HEK293 (cell line): Measurements from ENCODE around the gene PPDPF.

Experiments
- HOXA7 ChIP-seq: sonication (generic); formaldehyde crosslinking; IDR thresholded peaks from 2 replicates; pipeline ENCODE4 v1.8.1; 2022; ENCODE audit warnings: missing genetic modification reagents, borderline replicate concordance
- IKZF3 ChIP-seq: fragments of 450-650 bp; IDR thresholded peaks from 2 replicates; pipeline ENCODE4 v1.5.0; 2018; ENCODE audit warnings: missing biosample characterization, mild to moderate bottlenecking, missing genetic modification characterization, moderate library complexity
- MZF1 ChIP-seq: fragments of 450-650 bp; formaldehyde crosslinking; IDR thresholded peaks from 2 replicates; pipeline ENCODE4 v1.5.1; 2017; ENCODE audit warnings: missing biosample characterization, missing genetic modification characterization, borderline replicate concordance
- SP7 ChIP-seq: fragments of 450-650 bp; formaldehyde crosslinking; IDR thresholded peaks from 2 replicates; pipeline ENCODE4 v1.5.1; 2016; ENCODE audit warnings: missing biosample characterization, missing genetic modification characterization
- ZBTB1 ChIP-seq: fragments of 450-650 bp; formaldehyde crosslinking; IDR thresholded peaks from 2 replicates; pipeline ENCODE4 v1.5.1; 2016; ENCODE audit warnings: missing biosample characterization, missing genetic modification characterization
- ZBTB7A ChIP-seq: fragments of 450-650 bp; formaldehyde crosslinking; IDR thresholded peaks from 2 replicates; pipeline ENCODE4 v1.5.1; 2016; ENCODE audit warnings: low read depth, missing biosample characterization, missing genetic modification characterization
- ZNF146 ChIP-seq: fragments of 450-650 bp; formaldehyde crosslinking; IDR thresholded peaks from 2 replicates; pipeline ENCODE4 v1.5.1; 2016; ENCODE audit warnings: missing biosample characterization, missing genetic modification characterization
- ZNF24 ChIP-seq: fragments of 450-650 bp; formaldehyde crosslinking; IDR thresholded peaks from 2 replicates; pipeline ENCODE4 v1.5.1; 2016; ENCODE audit warnings: missing biosample characterization, missing genetic modification characterization
- ZNF266 ChIP-seq: fragments of 450-650 bp; formaldehyde crosslinking; IDR thresholded peaks from 2 replicates; pipeline ENCODE4 v1.5.1; 2016; ENCODE audit warnings: missing biosample characterization, missing genetic modification characterization, low read depth
- ZNF335 ChIP-seq: fragments of 450-650 bp; formaldehyde crosslinking; conservative IDR thresholded peaks from 2 replicates; pipeline ENCODE4 v1.5.1; 2016; ENCODE audit warnings: missing biosample characterization, missing genetic modification characterization
- ZNF350 ChIP-seq: fragments of 450-650 bp; formaldehyde crosslinking; IDR thresholded peaks from 2 replicates; pipeline ENCODE4 v1.5.0; 2017; ENCODE audit warnings: missing biosample characterization, mild to moderate bottlenecking, missing genetic modification characterization
- ZNF391 ChIP-seq: fragments of 450-650 bp; formaldehyde crosslinking; IDR thresholded peaks from 2 replicates; pipeline ENCODE4 v1.5.1; 2016; ENCODE audit warnings: low read depth, missing biosample characterization, missing genetic modification characterization, borderline replicate concordance
- ZNF530 ChIP-seq: fragments of 450-650 bp; formaldehyde crosslinking; IDR thresholded peaks from 2 replicates; pipeline ENCODE4 v1.5.1; 2016; ENCODE audit warnings: low read depth, missing biosample characterization, missing genetic modification characterization
- ZNF777 ChIP-seq: fragments of 450-650 bp; formaldehyde crosslinking; IDR thresholded peaks from 2 replicates; pipeline ENCODE4 v1.5.1; 2017; ENCODE audit warnings: missing biosample characterization, missing genetic modification characterization, borderline replicate concordance
- ZSCAN23 ChIP-seq: fragments of 450-650 bp; formaldehyde crosslinking; IDR thresholded peaks from 2 replicates; pipeline ENCODE4 v1.5.1; 2016; ENCODE audit warnings: missing biosample characterization, missing genetic modification characterization
- TF ChIP-seq, protein P1 (sequence below): fragments of 450-650 bp; formaldehyde crosslinking; IDR thresholded peaks from 2 replicates; pipeline ENCODE4 v1.5.1; 2016; ENCODE audit warnings: missing biosample characterization, missing genetic modification characterization
- TF ChIP-seq, protein P2 (sequence below): fragments of 450-650 bp; formaldehyde crosslinking; IDR thresholded peaks from 2 replicates; pipeline ENCODE4 v1.5.1; 2016; ENCODE audit warnings: missing biosample characterization, missing genetic modification characterization
- TF ChIP-seq, protein P3 (sequence below): fragments of 450-650 bp; formaldehyde crosslinking; IDR thresholded peaks from 2 replicates; pipeline ENCODE4 v1.5.1; 2016; ENCODE audit warnings: missing biosample characterization, missing genetic modification characterization
- TF ChIP-seq, protein P4 (sequence below): fragments of 450-650 bp; formaldehyde crosslinking; IDR thresholded peaks from 2 replicates; pipeline ENCODE4; 2016; ENCODE audit warnings: missing biosample characterization, missing genetic modification characterization
- TF ChIP-seq, protein P5 (sequence below): fragments of 450-650 bp; formaldehyde crosslinking; IDR thresholded peaks from 2 replicates; pipeline ENCODE4 v1.5.1; 2017; ENCODE audit warnings: missing biosample characterization, missing genetic modification characterization
- TF ChIP-seq, protein P6 (sequence below): fragments of 450-650 bp; formaldehyde crosslinking; IDR thresholded peaks from 2 replicates; pipeline ENCODE4 v1.5.1; 2016; ENCODE audit warnings: missing biosample characterization, missing genetic modification characterization
- TF ChIP-seq, protein P7 (sequence below): fragments of 450-650 bp; formaldehyde crosslinking; conservative IDR thresholded peaks from 2 replicates; pipeline ENCODE4 v1.5.1; 2016; ENCODE audit warnings: low read depth, missing biosample characterization, missing genetic modification characterization
- TF ChIP-seq, protein P8 (sequence below): fragments of 450-650 bp; formaldehyde crosslinking; optimal IDR thresholded peaks from 2 replicates; pipeline ENCODE3; 2016; ENCODE audit warnings: missing biosample characterization, mild to moderate bottlenecking, missing genetic modification characterization

Gene PPDPF

DNA sequence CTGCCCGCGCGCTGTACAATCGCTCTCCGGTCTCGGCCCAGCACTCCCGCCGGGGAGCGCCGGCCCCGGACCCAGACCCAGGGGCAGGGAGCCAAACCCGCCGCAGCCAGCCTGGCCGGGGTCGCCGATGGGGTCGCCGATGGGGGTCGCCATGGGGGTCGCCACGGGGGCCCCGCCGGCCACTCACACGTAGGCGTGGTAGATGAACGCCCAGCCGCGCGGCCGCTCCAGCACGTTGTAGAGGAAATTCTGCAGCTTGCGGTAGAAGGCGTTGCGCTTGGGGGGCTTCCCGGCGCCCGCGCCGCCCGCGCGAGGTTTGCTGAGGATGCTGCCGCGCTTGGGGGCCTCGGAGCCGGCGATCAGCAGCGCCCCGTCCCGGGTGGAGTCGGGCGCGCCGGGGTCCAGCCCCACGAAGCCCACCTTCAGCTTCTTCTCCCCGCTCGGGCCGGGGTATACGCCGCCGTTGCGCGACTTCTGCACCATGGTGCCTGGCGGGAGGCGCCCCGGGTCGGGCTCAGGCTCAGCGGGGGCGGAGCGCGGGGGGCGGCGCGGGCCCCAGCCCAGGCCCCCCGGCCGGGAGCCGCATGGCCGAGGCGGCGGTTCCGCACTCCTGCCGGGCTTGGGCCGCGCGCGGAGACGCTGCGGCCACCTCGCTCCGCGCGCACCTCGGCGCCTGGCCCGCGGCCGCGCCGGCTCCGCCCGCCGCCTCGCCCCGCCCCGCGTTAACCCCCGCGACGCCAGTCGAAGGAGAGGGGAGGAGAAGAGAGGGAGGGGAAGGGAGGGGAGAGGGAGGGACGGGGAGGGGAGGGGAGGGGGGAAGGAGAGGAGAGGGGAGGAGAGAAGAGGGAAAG is 48.4 kb upstream of the PPDPF start, which contains the start of gene KCNQ2 (continued):
- TF ChIP-seq ZNF777 (tag by site-specific recombination) (no peak), ZBTB7A (tag by site-specific recombination) (peak; percentile 83; the same call in 1 of the 2 replicates), ZNF24 (tag by site-specific recombination) (no peak), IKZF3 (tag by site-specific recombination) (no peak), ZNF146 (tag by site-specific recombination) (no peak), ZNF530 (tag by site-specific recombination) (no peak), ZBTB1 (tag by site-specific recombination) (no peak), MZF1 (no peak), ZNF266 (no peak), ZNF335 (tag by site-specific recombination) (peak; percentile 40; the same call in 1 of the 2 replicates), ZNF391 (no peak), SP7 (no peak), ZNF350 (no peak), ZSCAN23 (tag by site-specific recombination) (no peak), HOXA7 (no peak)
- TF ChIP-seq, protein P1, sequence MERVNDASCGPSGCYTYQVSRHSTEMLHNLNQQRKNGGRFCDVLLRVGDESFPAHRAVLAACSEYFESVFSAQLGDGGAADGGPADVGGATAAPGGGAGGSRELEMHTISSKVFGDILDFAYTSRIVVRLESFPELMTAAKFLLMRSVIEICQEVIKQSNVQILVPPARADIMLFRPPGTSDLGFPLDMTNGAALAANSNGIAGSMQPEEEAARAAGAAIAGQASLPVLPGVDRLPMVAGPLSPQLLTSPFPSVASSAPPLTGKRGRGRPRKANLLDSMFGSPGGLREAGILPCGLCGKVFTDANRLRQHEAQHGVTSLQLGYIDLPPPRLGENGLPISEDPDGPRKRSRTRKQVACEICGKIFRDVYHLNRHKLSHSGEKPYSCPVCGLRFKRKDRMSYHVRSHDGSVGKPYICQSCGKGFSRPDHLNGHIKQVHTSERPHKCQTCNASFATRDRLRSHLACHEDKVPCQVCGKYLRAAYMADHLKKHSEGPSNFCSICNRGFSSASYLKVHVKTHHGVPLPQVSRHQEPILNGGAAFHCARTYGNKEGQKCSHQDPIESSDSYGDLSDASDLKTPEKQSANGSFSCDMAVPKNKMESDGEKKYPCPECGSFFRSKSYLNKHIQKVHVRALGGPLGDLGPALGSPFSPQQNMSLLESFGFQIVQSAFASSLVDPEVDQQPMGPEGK: no peak
- TF ChIP-seq, protein P2, sequence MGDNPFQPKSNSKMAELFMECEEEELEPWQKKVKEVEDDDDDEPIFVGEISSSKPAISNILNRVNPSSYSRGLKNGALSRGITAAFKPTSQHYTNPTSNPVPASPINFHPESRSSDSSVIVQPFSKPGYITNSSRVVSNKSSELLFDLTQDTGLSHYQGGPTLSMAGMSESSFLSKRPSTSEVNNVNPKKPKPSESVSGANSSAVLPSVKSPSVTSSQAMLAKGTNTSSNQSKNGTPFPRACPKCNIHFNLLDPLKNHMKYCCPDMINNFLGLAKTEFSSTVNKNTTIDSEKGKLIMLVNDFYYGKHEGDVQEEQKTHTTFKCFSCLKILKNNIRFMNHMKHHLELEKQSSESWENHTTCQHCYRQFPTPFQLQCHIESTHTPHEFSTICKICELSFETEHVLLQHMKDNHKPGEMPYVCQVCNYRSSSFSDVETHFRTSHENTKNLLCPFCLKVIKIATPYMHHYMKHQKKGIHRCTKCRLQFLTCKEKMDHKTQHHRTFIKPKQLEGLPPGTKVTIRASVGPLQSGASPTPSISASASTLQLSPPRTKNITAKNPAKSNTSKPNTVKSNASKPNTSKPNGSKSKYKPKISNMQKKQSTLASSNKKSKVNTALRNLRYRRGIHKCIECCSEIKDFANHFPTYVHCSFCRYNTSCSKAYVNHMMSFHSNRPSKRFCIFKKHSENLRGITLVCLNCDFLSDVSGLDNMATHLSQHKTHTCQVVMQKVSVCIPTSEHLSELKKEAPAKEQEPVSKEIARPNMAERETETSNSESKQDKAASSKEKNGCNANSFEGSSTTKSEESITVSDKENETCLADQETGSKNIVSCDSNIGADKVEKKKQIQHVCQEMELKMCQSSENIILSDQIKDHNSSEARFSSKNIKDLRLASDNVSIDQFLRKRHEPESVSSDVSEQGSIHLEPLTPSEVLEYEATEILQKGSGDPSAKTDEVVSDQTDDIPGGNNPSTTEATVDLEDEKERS (tag by site-specific recombination): no peak
- TF ChIP-seq, protein P3, sequence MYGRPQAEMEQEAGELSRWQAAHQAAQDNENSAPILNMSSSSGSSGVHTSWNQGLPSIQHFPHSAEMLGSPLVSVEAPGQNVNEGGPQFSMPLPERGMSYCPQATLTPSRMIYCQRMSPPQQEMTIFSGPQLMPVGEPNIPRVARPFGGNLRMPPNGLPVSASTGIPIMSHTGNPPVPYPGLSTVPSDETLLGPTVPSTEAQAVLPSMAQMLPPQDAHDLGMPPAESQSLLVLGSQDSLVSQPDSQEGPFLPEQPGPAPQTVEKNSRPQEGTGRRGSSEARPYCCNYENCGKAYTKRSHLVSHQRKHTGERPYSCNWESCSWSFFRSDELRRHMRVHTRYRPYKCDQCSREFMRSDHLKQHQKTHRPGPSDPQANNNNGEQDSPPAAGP (tag by site-specific recombination): no peak
- TF ChIP-seq, protein P4, sequence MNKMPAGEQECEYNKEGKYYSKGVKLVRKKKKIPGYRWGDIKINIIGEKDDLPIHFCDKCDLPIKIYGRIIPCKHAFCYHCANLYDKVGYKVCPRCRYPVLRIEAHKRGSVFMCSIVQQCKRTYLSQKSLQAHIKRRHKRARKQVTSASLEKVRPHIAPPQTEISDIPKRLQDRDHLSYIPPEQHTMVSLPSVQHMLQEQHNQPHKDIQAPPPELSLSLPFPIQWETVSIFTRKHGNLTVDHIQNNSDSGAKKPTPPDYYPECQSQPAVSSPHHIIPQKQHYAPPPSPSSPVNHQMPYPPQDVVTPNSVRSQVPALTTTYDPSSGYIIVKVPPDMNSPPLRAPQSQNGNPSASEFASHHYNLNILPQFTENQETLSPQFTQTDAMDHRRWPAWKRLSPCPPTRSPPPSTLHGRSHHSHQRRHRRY: no peak
- TF ChIP-seq, protein P5, sequence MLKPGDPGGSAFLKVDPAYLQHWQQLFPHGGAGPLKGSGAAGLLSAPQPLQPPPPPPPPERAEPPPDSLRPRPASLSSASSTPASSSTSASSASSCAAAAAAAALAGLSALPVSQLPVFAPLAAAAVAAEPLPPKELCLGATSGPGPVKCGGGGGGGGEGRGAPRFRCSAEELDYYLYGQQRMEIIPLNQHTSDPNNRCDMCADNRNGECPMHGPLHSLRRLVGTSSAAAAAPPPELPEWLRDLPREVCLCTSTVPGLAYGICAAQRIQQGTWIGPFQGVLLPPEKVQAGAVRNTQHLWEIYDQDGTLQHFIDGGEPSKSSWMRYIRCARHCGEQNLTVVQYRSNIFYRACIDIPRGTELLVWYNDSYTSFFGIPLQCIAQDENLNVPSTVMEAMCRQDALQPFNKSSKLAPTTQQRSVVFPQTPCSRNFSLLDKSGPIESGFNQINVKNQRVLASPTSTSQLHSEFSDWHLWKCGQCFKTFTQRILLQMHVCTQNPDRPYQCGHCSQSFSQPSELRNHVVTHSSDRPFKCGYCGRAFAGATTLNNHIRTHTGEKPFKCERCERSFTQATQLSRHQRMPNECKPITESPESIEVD (tag by site-specific recombination): no peak
- TF ChIP-seq, protein P6, sequence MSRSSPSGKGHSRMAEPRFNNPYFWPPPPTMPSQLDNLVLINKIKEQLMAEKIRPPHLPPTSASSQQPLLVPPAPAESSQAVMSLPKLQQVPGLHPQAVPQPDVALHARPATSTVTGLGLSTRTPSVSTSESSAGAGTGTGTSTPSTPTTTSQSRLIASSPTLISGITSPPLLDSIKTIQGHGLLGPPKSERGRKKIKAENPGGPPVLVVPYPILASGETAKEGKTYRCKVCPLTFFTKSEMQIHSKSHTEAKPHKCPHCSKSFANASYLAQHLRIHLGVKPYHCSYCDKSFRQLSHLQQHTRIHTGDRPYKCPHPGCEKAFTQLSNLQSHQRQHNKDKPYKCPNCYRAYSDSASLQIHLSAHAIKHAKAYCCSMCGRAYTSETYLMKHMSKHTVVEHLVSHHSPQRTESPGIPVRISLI (tag by site-specific recombination): no peak
- TF ChIP-seq, protein P7, sequence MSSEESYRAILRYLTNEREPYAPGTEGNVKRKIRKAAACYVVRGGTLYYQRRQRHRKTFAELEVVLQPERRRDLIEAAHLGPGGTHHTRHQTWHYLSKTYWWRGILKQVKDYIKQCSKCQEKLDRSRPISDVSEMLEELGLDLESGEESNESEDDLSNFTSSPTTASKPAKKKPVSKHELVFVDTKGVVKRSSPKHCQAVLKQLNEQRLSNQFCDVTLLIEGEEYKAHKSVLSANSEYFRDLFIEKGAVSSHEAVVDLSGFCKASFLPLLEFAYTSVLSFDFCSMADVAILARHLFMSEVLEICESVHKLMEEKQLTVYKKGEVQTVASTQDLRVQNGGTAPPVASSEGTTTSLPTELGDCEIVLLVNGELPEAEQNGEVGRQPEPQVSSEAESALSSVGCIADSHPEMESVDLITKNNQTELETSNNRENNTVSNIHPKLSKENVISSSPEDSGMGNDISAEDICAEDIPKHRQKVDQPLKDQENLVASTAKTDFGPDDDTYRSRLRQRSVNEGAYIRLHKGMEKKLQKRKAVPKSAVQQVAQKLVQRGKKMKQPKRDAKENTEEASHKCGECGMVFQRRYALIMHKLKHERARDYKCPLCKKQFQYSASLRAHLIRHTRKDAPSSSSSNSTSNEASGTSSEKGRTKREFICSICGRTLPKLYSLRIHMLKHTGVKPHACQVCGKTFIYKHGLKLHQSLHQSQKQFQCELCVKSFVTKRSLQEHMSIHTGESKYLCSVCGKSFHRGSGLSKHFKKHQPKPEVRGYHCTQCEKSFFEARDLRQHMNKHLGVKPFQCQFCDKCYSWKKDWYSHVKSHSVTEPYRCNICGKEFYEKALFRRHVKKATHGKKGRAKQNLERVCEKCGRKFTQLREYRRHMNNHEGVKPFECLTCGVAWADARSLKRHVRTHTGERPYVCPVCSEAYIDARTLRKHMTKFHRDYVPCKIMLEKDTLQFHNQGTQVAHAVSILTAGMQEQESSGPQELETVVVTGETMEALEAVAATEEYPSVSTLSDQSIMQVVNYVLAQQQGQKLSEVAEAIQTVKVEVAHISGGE: no peak
- TF ChIP-seq, protein P8, sequence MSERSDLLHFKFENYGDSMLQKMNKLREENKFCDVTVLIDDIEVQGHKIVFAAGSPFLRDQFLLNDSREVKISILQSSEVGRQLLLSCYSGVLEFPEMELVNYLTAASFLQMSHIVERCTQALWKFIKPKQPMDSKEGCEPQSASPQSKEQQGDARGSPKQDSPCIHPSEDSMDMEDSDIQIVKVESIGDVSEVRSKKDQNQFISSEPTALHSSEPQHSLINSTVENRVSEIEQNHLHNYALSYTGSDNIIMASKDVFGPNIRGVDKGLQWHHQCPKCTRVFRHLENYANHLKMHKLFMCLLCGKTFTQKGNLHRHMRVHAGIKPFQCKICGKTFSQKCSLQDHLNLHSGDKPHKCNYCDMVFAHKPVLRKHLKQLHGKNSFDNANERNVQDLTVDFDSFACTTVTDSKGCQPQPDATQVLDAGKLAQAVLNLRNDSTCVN (tag by site-specific recombination): peak; percentile 74
